Activated CD4-positive, alpha-beta T cell treated with anti-CD3 and anti-CD28 coated beads, Interleukin-2, amount 10 ng/mL, durations not matched to agents 7 days and 5 days (primary cell): ENCODE data around the gene TMC7. TPM values are rescaled to one million over a fixed set of nuclear protein-coding genes. Genes with fewer than 3 reads are reported as not detected.
"Not testable (repeated sequence)": the region's sequence is repeated elsewhere in the genome, so short reads cannot be mapped to it uniquely, and the experiment has no call there.

Experiments used
- CTCF ChIA-PET: fragments of 350-600 bp; sonication (Branson Sonifier 250); formaldehyde crosslinking; loops from one replicate; lab custom pipeline; 2021; ENCODE audit warnings: antibody characterized with exemption; lab: Charles Lee
- POLR2A ChIA-PET: fragments of 350-600 bp; sonication (Branson Sonifier 250); formaldehyde crosslinking; loops from one replicate; lab custom pipeline; 2021; ENCODE audit warnings: antibody characterized with exemption; lab: Charles Lee
- DNase-seq: peaks from one replicate; pipeline ENCODE4 v3.0.0-alpha.2; 2020
- H3K27ac Mint-ChIP-seq: one replicate; pipeline ENCODE4 v1.8.0; 2021; ENCODE audit warnings: mild to moderate bottlenecking, moderate library complexity, mixed read lengths
- H3K27me3 Mint-ChIP-seq: one replicate; pipeline ENCODE4 v1.8.0; 2021; ENCODE audit warnings: mixed read lengths
- H3K36me3 Mint-ChIP-seq: one replicate; pipeline ENCODE4 v1.8.0; 2021; ENCODE audit warnings: low read depth, mixed read lengths
- H3K4me1 Mint-ChIP-seq: one replicate; pipeline ENCODE4 v1.8.0; 2021; ENCODE audit warnings: mixed read lengths
- H3K4me3 Mint-ChIP-seq: one replicate; pipeline ENCODE4 v1.8.0; 2021; ENCODE audit warnings: mild to moderate bottlenecking, moderate library complexity, mixed read lengths
- H3K9me3 Mint-ChIP-seq: one replicate; pipeline ENCODE4 v1.8.0; 2021; ENCODE audit warnings: mixed read lengths
- total RNA-seq, 2 experiments: library from RNA; stranded (reverse); gene quantifications; one replicate each; pipeline ENCODE4 v1.2.3, GENCODE V29; 2021

TMC7 gene
- not detected for total RNA-seq

DNA sequence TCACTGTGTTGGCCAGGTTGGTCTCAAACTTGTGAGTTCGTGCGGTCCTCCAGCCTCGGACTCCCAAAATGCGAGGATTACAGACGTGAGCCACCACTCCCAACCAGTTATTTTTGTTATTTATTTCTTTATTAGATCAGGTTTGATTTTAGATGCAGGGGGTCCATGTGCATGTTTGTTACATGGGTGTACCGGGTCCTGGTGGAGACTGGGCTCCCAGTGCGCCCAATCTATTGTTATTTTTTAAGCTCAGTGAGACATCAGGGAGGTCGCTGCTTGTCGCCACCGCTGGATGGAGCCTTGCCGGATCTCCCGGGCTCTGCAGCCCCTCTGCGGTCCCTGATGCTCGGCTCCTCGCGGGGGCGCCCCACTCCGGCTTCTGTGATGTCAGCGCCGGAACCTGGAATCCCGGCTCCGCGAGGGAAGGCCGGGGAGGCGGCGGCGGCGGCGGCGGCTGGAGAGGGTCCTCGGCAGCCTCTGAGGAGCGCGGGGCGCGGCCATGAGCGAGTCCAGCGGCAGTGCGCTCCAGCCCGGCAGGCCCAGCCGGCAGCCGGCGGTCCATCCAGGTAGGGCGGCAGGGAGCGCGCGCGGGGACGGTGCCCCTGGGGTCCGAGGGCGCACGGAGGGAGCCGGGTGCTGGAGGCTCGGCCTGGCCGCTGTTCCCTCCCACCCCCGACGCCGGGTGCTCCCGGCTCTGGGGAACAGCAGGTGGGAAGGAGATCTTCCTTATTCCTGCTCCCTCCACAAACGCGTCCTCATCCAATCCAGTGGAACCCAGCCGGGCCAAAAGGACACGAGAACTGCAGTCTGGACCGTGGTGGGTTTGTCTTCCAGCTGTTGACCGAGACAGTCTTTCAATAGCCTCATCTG, at the start of gene TMC7:
TMC7 (plus strand) TSS at position 370 of the 870 bp plus-strand sequence; CDS start at position 500, 130 bp downstream.
- ChIA-PET CTCF (no interaction called here), POLR2A (no interaction called here)
- Mint-ChIP-seq H3K4me1 (peaks cover 1% of the 10 kb centered on the region), H3K9me3 (no peaks in the 10 kb centered on the region), H3K36me3 (no peaks in the 10 kb centered on the region), H3K27me3 (peaks cover 40% of the 10 kb centered on the region), H3K27ac (no peak within 1 kb of the TSS), H3K4me3 (no peak within 1 kb of the TSS)
- peak; percentile 10 for DNase-seq

DNA sequence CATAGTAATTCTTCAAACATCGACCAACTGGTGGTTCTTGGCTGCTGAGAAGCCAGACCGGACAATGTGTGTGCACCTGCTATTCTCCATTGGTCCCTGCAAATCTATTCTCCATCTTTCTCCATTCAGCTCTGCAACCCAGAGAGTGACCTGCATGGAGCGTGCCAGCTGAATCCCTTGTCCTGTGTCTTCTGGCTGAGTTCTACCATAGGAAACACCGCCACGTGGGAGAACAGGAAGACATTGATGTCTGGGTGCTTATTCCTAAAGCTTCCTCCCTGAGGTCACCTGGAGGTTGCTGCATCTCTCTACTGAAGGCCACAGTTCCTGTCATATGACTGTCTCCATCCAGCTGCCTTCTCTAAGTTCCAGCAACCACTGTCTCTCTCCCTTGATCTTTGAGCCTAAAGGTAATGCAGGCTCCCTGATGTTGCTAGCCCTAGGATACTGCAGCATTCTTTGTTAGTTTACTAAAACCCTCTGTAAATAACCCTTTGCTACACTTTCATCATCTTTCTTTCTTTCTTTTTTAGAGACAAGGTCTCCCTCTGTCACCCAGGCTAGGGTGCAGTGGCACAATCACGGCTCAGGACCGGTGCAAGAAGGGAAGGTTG, 46.9 kb upstream of the TMC7 start:
- no peak overlapping the region for H3K27ac Mint-ChIP-seq
- POLR2A ChIA-PET = no interaction called here
- no peak for DNase-seq
- H3K4me1 Mint-ChIP-seq = peaks cover 14% of the 10 kb centered on the region
- H3K36me3 Mint-ChIP-seq = no peaks in the 10 kb centered on the region
- no peaks in the 10 kb centered on the region for H3K27me3 Mint-ChIP-seq
- H3K9me3 Mint-ChIP-seq = no peaks in the 10 kb centered on the region
- no peak overlapping the region for H3K4me3 Mint-ChIP-seq
- CTCF ChIA-PET = interaction anchor here (1.7 kb wide), 1 partner anchor 10 kb away, joined by 5 read pairs; no protein-coding TSS in a partner anchor

DNA sequence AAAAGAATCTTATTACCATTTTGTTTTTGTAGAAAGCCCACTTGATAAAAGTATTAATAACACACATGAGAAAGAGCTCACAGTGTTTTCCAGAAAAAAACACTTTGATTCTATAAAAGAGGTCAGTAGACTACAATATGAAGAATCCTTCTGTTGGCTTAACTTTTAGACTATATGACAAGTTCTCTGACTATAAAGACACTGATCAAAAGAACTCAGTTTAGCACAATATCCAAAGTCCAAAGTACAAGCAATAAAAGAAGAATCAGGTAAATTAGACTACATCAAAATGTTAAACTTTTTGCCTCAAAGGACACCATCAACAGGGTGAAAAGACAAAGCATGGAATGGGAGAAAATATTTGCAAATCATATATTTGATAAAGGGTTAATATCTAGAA, 46.3 kb upstream of the TMC7 start:
- no peak overlapping the region for H3K4me3 Mint-ChIP-seq
- H3K27me3 Mint-ChIP-seq = no peaks in the 10 kb centered on the region
- DNase-seq = no peak
- H3K9me3 Mint-ChIP-seq = no peaks in the 10 kb centered on the region
- POLR2A ChIA-PET = no interaction called here
- CTCF ChIA-PET = interaction anchor here (1.7 kb wide), 1 partner anchor 9 kb away, joined by 5 read pairs; no protein-coding TSS in a partner anchor
- H3K4me1 Mint-ChIP-seq = peaks cover 11% of the 10 kb centered on the region
- no peaks in the 10 kb centered on the region for H3K36me3 Mint-ChIP-seq
- H3K27ac Mint-ChIP-seq = no peak overlapping the region

DNA sequence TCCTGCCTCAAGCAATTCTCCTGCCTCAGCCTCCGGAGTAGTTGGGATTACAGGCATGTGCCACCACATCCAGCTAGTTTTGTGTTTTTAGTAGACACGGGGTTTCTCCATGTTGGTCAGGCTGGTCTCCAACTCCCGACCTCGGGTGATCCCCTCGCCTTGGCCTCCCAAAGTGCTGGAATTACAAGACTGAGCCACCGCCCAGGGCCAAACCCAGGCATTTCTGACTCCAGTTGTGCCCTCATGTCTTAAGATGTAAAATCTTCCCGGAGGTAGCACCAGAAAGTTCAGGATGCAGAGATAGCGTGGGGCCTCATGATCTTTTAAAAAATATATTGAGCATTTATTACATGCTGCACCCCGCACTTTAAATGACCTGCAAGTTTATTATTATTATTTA, 44.7 kb upstream of the TMC7 start:
- Mint-ChIP-seq H3K9me3 (no peaks in the 10 kb centered on the region), H3K27me3 (no peaks in the 10 kb centered on the region), H3K4me1 (peaks cover 10% of the 10 kb centered on the region), H3K4me3 (no peak overlapping the region), H3K36me3 (no peaks in the 10 kb centered on the region), H3K27ac (no peak overlapping the region)
- no peak for DNase-seq
- ChIA-PET CTCF (interaction anchor here (0.9 kb wide), 1 partner anchor 8 kb away, joined by 3 read pairs; no protein-coding TSS in a partner anchor), POLR2A (no interaction called here)

DNA sequence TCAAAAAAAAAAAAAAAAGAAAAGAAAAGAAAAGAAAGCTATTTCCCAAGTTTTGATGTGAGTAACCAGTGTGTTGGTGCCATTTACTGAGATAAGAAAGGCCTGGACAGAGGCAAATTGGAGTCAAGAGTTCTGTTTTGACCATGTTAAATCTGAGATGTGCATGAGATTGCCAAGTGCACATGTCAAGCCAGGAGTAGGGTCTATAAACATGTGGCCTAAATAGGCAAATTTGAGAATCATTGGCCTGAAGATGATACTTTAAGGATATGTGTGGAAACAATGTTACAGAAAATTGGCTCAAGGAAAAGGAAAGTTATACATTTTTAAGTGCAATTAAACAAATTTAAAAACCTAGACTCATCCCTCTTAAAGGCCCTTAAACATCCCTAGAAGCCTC, 42.3 kb upstream of the TMC7 start:
- Mint-ChIP-seq H3K36me3 (no peaks in the 10 kb centered on the region), H3K9me3 (no peaks in the 10 kb centered on the region), H3K27ac (no peak overlapping the region), H3K27me3 (no peaks in the 10 kb centered on the region), H3K4me3 (no peak overlapping the region), H3K4me1 (peaks cover 22% of the 10 kb centered on the region)
- DNase-seq = no peak
- POLR2A ChIA-PET = no interaction called here
- CTCF ChIA-PET = no interaction called here

DNA sequence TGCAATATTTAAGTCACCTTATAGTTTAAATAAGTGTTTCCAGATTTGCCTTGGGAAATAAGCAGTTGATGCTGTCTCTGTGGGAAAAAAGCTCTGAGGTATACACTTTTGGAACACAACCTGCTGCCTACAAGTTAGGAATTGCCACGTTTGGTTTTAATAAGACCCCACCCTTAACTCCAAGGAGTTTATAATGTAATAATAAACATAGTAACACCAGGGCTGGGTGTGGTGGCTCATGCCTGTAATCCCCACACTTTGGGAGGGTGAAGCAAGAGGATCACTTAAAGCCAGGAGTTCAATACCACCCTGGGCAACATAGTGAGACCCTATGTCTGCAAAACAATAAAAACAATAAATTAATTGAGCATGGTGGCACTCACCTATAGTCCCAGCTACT, 41.7 kb upstream of the TMC7 start:
- H3K4me3 Mint-ChIP-seq = no peak overlapping the region
- H3K4me1 Mint-ChIP-seq = peaks cover 20% of the 10 kb centered on the region
- no peaks in the 10 kb centered on the region for H3K27me3 Mint-ChIP-seq
- H3K9me3 Mint-ChIP-seq = no peaks in the 10 kb centered on the region
- H3K36me3 Mint-ChIP-seq = no peaks in the 10 kb centered on the region
- POLR2A ChIA-PET = no interaction called here
- no peak overlapping the region for H3K27ac Mint-ChIP-seq
- no peak for DNase-seq
- CTCF ChIA-PET = no interaction called here

DNA sequence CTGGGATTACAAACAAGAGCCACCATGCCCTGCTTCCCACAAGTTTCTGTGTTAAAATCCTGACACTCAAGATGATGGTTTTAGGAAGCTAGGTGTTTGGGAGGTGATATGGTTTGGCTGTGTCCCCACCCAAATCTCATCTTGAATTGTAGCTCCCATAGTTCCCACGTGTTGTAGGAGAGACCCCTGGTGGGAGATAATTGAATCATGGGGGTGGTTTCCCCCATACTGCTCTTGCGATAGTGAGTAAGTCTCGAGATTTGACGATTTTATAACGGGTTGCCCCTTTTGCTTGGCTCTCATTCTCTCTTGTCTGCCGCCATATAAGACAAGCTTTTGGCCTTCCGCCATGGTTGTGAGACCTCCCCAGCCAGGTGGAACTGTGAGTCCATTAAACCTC, 40.3 kb upstream of the TMC7 start:
- Mint-ChIP-seq H3K9me3 (no peaks in the 10 kb centered on the region), H3K36me3 (no peaks in the 10 kb centered on the region), H3K27ac (no peak overlapping the region), H3K27me3 (no peaks in the 10 kb centered on the region), H3K4me3 (no peak overlapping the region), H3K4me1 (peaks cover 19% of the 10 kb centered on the region)
- ChIA-PET POLR2A (no interaction called here), CTCF (interaction anchor here (0.6 to 1.2 kb wide), 2 partner anchors 10 to 1751 kb away, joined by 3 to 5 read pairs; no protein-coding TSS in a partner anchor)
- DNase-seq = no peak

DNA sequence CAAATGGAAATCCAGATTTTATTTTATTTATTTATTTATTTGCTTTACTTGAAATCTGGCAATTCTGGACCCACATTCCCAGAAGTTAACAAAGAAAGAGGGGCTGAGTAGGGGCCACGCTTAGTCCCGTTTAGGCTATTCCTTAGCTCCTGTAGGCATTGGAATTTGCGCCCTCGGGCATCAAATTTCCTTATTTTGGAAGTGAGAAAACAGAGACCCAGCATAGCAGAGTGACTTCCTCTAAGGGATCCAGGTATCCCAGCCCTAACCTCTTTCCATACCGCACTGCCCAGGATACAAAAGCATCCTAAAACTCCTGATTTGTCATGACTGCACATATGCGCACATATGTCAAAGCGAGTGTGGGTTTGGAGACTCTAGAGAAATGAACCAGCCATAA, 38.5 kb upstream of the TMC7 start:
- POLR2A ChIA-PET = no interaction called here
- H3K4me3 Mint-ChIP-seq = no peak overlapping the region

DNA sequence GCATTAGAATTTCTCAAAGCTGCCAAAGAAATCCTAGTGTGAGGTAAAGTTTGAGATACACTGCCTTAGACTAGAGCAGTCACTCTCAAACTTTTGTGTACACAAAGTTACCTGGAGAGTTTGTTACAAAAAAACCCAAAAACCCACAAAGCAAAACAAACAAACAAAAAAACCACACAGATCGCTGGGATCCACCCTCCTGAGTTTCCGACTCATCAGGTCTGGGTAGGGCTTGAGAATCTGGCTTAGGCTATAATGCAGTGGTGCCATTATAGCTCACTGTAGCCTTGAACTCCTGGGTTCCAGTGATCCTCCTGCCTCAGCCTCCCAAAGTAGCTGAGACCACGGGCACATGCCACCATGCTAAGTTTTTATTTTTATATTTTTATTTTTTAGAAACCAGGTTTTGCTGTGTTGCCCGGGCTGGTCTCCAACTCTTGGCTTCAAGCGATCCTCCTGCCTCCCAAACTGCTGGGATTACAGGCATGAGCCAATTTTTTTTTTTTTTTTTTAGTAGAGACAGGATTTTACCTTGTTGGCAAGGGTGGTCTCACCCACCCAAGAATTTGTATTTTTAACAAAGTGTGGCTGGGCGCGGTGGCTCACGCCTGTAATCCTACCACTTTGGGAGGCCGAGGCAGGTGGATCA, 35.2 kb upstream of the TMC7 start:
- Mint-ChIP-seq H3K27ac (no peak overlapping the region), H3K36me3 (no peaks in the 10 kb centered on the region), H3K4me1 (peaks cover 30% of the 10 kb centered on the region), H3K27me3 (no peaks in the 10 kb centered on the region), H3K4me3 (no peak overlapping the region), H3K9me3 (no peaks in the 10 kb centered on the region)
- no peak for DNase-seq
- POLR2A ChIA-PET = no interaction called here
- CTCF ChIA-PET = no interaction called here

More for the DNA sequence above, 38.5 kb upstream of the TMC7 start:
- no peaks in the 10 kb centered on the region for H3K36me3 Mint-ChIP-seq
- no peak overlapping the region for H3K27ac Mint-ChIP-seq
- H3K9me3 Mint-ChIP-seq = no peaks in the 10 kb centered on the region
- H3K4me1 Mint-ChIP-seq = peaks cover 21% of the 10 kb centered on the region
- no peak for DNase-seq
- CTCF ChIA-PET = interaction anchor here (1.2 to 1.7 kb wide), 3 partner anchors 14 to 38 kb away, joined by 3 read pairs; no protein-coding TSS in a partner anchor
- no peaks in the 10 kb centered on the region for H3K27me3 Mint-ChIP-seq

DNA sequence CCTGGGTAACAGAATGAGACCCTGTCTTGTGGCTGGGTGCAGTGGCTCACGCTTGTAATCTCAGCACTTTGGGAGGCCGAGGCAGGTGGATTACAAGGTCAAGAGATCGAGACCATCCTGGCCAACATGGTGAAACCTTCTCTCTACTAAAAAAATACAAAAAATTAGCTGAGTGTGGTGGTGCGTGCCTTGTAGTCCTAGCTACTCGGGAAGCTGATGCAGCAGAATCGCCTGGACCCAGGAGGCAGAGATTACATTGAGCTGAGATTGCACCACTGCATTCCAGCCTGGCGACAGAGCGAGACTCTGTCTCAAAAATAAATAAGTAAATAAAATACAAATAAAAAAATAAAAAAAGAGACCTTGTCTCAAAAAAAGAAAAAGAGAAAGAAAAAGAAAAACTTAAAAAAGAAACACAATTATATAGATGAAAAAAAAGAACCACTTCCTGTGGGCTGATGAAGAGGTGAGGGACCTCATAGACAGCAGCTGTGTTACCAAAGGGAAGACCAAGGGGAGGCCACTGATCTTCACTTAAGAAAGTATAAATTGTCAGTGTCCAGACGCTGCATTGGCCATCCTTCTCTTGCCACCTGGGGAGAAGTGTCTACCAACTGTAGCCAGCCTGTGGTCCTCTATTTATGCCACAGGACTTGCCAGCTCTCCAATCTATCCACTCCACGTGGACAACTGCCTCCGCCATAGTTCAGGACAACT, 33.1 kb upstream of the TMC7 start:
- no peaks in the 10 kb centered on the region for H3K36me3 Mint-ChIP-seq
- peaks cover 27% of the 10 kb centered on the region for H3K4me1 Mint-ChIP-seq
- peak; percentile 22 for DNase-seq
- no peaks in the 10 kb centered on the region for H3K27me3 Mint-ChIP-seq
- ChIA-PET POLR2A (no interaction called here), CTCF (interaction anchor here (0.6 to 1.2 kb wide), 2 partner anchors 24 to 149 kb away, joined by 3 to 6 read pairs; partner anchors contain the start of genes ARL6IP1 and SMG1)
- no peaks in the 10 kb centered on the region for H3K9me3 Mint-ChIP-seq
- no peak overlapping the region for H3K4me3 Mint-ChIP-seq
- no peak overlapping the region for H3K27ac Mint-ChIP-seq

DNA sequence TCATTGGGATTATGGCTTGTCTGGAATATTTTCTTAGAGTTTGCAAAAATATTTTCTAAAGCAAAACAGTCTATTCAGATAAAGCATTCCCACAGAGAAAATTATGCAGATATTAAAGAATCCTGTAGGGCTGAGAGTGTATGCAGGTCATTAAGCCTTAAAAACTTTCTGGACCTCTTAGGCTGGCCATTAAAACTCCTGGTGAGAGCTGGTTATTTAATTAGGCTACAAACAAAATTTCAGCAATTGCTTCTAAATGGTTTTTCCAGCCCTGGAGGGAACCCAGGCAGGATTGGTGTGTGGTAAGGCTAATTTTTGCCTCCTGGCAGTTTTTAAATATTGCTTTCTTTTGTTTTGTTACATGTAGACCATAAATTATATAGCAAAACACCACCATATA, 30.2 kb upstream of the TMC7 start:
- peaks cover 17% of the 10 kb centered on the region for H3K4me1 Mint-ChIP-seq
- no peaks in the 10 kb centered on the region for H3K36me3 Mint-ChIP-seq
- ChIA-PET POLR2A (no interaction called here), CTCF (no interaction called here)
- no peak overlapping the region for H3K27ac Mint-ChIP-seq
- no peaks in the 10 kb centered on the region for H3K9me3 Mint-ChIP-seq
- no peak overlapping the region for H3K4me3 Mint-ChIP-seq
- H3K27me3 Mint-ChIP-seq = no peaks in the 10 kb centered on the region
- no peak for DNase-seq

DNA sequence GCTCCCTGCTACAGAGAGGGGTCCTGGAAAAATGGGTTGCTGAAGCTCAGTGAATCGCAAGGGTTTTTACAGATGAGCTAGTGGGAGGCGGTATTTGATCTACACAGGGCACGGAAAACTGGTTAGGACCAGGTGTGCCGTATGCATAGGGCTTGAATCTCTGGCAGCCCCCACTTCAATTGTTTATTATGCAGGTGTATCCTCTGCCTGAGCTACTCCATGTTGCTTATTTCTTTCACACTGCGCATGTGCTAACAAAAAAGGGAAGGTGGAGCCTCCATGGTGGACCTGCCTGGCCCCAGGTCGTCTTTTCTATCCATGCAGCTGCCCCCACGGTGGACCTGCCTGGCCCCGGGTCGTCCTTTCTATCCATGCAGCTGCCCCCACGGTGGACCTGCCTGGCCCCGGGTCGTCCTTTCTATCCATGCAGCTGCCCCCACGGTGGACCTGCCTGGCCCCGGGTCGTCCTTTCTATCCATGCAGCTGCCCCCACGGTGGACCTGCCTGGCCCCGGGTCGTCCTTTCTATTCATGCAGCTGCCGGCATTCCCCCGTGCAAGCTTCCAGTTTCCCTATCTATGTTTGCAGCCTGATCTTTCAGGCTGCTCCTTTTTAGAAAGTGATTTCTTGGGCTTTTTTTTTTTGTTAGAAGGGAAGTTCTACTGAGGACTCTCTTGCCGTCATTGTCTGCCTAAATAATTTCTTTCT, 27.7 kb upstream of the TMC7 start:
- Mint-ChIP-seq H3K4me1 (peaks cover 11% of the 10 kb centered on the region), H3K27ac (peak overlapping the region; percentile 42), H3K4me3 (peak overlapping the region; percentile 10)
- POLR2A ChIA-PET, H3K27me3 Mint-ChIP-seq, DNase-seq, H3K36me3 Mint-ChIP-seq, H3K9me3 Mint-ChIP-seq: not testable (repeated sequence)
- CTCF ChIA-PET = interaction anchor here (0.6 kb wide), 1 partner anchor 121 kb away, joined by 3 read pairs; no protein-coding TSS in a partner anchor
